HEK293T (cell line): ENCODE results near the gene DOCK2.

Experiments
- CTCF ChIA-PET: fragments of 350-600 bp; formaldehyde crosslinking; extraction: SDS; loops from one replicate; lab custom pipeline; 2021; ENCODE audit warnings: antibody characterized with exemption, inconsistent platforms; lab: Yijun Ruan, JAX
- POLR2A ChIA-PET: fragments of 350-600 bp; formaldehyde crosslinking; extraction: SDS; loops from one replicate; lab custom pipeline; 2020; ENCODE audit warnings: antibody characterized with exemption, inconsistent platforms; lab: Yijun Ruan, JAX
- DNase-seq: peaks from one replicate; pipeline ENCODE4 v3.0.0; 2012; ENCODE audit warnings: mixed read lengths; ENCODE audit errors: extremely low spot score
- ARNT ChIP-seq: fragments of 450-650 bp; IDR thresholded peaks from 2 replicates; pipeline ENCODE4 v1.6.1; 2017; ENCODE audit warnings: mild to moderate bottlenecking
- BHLHE40 ChIP-seq: fragments of 450-650 bp; IDR thresholded peaks from 2 replicates; pipeline ENCODE4 v1.6.1; 2016; ENCODE audit warnings: mild to moderate bottlenecking, moderate library complexity, borderline replicate concordance
- CTBP1 ChIP-seq: fragments of 450-650 bp; IDR thresholded peaks from 2 replicates; pipeline ENCODE4 v1.6.1; 2016; ENCODE audit warnings: borderline replicate concordance
- ELF4 ChIP-seq: fragments of 450-650 bp; IDR thresholded peaks from 2 replicates; pipeline ENCODE4 v1.6.1; 2017; ENCODE audit warnings: antibody characterized with exemption
- FOXA1 ChIP-seq: fragments of 450-650 bp; IDR thresholded peaks from 2 replicates; pipeline ENCODE4 v1.6.1; 2016; ENCODE audit warnings: mild to moderate bottlenecking
- FOXK2 ChIP-seq: fragments of 450-650 bp; IDR thresholded peaks from 2 replicates; pipeline ENCODE4 v1.6.1; 2016; ENCODE audit warnings: mild to moderate bottlenecking
- FOXM1 ChIP-seq: fragments of 450-650 bp; IDR thresholded peaks from 2 replicates; pipeline ENCODE4 v1.6.1; 2017; ENCODE audit warnings: mild to moderate bottlenecking, borderline replicate concordance
- HDGF ChIP-seq: fragments of 450-650 bp; IDR thresholded peaks from 2 replicates; pipeline ENCODE4 v1.6.1; 2017; ENCODE audit warnings: antibody characterized with exemption, borderline replicate concordance
- L3MBTL2 ChIP-seq: fragments of 450-650 bp; conservative IDR thresholded peaks from 2 replicates; pipeline ENCODE4 v1.6.1; 2016; ENCODE audit warnings: mild to moderate bottlenecking
- LEF1 ChIP-seq: fragments of 450-650 bp; IDR thresholded peaks from 2 replicates; pipeline ENCODE4 v1.6.1; 2017; ENCODE audit warnings: mild to moderate bottlenecking, borderline replicate concordance
- NFRKB ChIP-seq: fragments of 450-650 bp; IDR thresholded peaks from 2 replicates; pipeline ENCODE4 v1.6.1; 2016; ENCODE audit warnings: mild to moderate bottlenecking, moderate library complexity
- PKNOX1 ChIP-seq: fragments of 450-650 bp; IDR thresholded peaks from 2 replicates; pipeline ENCODE4 v1.6.1; 2016
- SP1 ChIP-seq: fragments of 450-650 bp; IDR thresholded peaks from 2 replicates; pipeline ENCODE4 v1.6.1; 2017
- SUZ12 ChIP-seq: fragments of 450-650 bp; IDR thresholded peaks from 2 replicates; pipeline ENCODE4 v1.6.1; 2016; ENCODE audit warnings: mild to moderate bottlenecking
- TARDBP ChIP-seq: fragments of 450-650 bp; IDR thresholded peaks from 2 replicates; pipeline ENCODE4 v1.6.1; 2016
- ZNF384 ChIP-seq: fragments of 450-650 bp; IDR thresholded peaks from 2 replicates; pipeline ENCODE4 v1.6.1; 2016

DOCK2 gene

GRCh38 chr5:170104299-170104698 lies 467.2 kb downstream of the DOCK2 start:
- ChIA-PET CTCF (no interaction called here), POLR2A (no interaction called here)
- DNase-seq = no peak
- TF ChIP-seq L3MBTL2 (no peak), FOXA1 (no peak), PKNOX1 (no peak), BHLHE40 (no peak), TARDBP (no peak), SUZ12 (no peak), LEF1 (no peak)

- CTCF ChIA-PET = no interaction called here
- no peak for TF ChIP-seq ARNT
- no peak for TF ChIP-seq BHLHE40
- no peak for TF ChIP-seq PKNOX1
- TF ChIP-seq FOXK2 = no peak
- POLR2A ChIA-PET = no interaction called here
- DNase-seq = no peak
Measured at GRCh38 chr5:170104710-170105109, 467.6 kb downstream of the DOCK2 start.

- POLR2A ChIA-PET = no interaction called here
- TF ChIP-seq SP1 (no peak), BHLHE40 (no peak), FOXA1 (no peak), ZNF384 (no peak)
- no peak for DNase-seq
- CTCF ChIA-PET = interaction anchor here (0.5 kb wide), 1 partner anchor 405 kb away, joined by 5 read pairs; no protein-coding TSS in a partner anchor
Measured at GRCh38 chr5:170105642-170106611, 468.9 kb downstream of the DOCK2 start, which contains the start of gene FOXI1. FOXI1 (plus strand) TSS chr5:170105897; CDS start chr5:170105958, 61 bp downstream.

GRCh38 chr5:170107674-170108073 lies 470.6 kb downstream of the DOCK2 start:
- CTCF ChIA-PET = no interaction called here
- POLR2A ChIA-PET = no interaction called here
- TF ChIP-seq FOXK2 = no peak
- TF ChIP-seq ZNF384 = no peak
- no peak for TF ChIP-seq ARNT
- TF ChIP-seq BHLHE40 = no peak
- TF ChIP-seq ELF4 = no peak
- TF ChIP-seq SUZ12 = no peak
- TF ChIP-seq PKNOX1 = no peak
- no peak for TF ChIP-seq L3MBTL2
- TF ChIP-seq SP1 = no peak
- no peak for TF ChIP-seq NFRKB
- no peak for TF ChIP-seq TARDBP
- no peak for DNase-seq

- TF ChIP-seq CTBP1 (no peak), SP1 (no peak), FOXK2 (no peak), BHLHE40 (no peak), FOXM1 (no peak), TARDBP (no peak), ELF4 (no peak), ARNT (no peak), FOXA1 (no peak), ZNF384 (no peak), NFRKB (no peak), L3MBTL2 (no peak), SUZ12 (no peak), HDGF (no peak), PKNOX1 (no peak), LEF1 (no peak)
Measured at GRCh38 chr5:170108266-170108785, 471.3 kb downstream of the DOCK2 start.

More at GRCh38 chr5:170108266-170108785, 471.3 kb downstream of the DOCK2 start:
- CTCF ChIA-PET = no interaction called here
- no peak for DNase-seq
- POLR2A ChIA-PET = no interaction called here
